ENCODE measurements around the gene BCL10.

BCL10 gene

DNA sequence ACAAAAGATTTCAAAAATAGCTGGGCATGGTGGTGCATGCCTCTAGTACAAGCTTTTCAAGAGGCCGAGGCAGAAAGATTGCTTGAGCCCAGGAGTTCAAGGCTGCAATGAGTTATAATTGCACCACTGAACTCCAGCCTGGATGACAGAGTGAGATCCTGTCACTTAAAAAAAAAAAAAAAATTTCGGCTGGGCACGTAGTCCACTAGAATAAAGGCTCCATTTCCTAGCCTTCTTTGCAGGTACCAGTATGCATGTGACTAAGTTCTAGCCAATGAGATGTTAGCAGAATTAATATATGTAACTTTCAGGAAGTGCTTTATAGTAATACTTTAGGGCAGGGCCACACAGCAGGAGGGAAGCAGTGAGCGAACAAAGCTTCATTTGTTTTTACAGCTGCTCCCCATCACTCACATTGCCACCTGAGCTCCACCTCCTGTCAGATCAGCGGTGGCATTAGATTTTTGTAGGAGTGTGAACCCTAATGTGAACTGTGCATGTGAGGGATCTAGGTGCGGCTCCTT, 46.8 kb downstream of the BCL10 start:
- Histone ChIP-seq H4K20me1 (ENCODE audit: insufficient read depth, low read length, poor library complexity, severe bottlenecking) (no peaks in the 10 kb centered on the region), H3F3A (ENCODE audit: low read depth) (no peaks in the 10 kb centered on the region), H2AFZ (ENCODE audit: low read length) (peak overlapping the region; percentile 64), H3K9me2 (replicated peaks; ENCODE audit: low read depth, low read length) (no peaks in the 10 kb centered on the region), H3K4me2 (ENCODE audit: low read depth, low read length, poor library complexity, severe bottlenecking) (no peak overlapping the region), H3K9me3 (ENCODE audit: insufficient read depth, low read depth, low read length) (no peaks in the 10 kb centered on the region), H3K4me3 (ENCODE audit: low read length, poor library complexity, severe bottlenecking) (no peak overlapping the region), H3K79me2 (ENCODE audit: insufficient read depth, low read length) (no peaks in the 10 kb centered on the region), H3K36me3 (ENCODE audit: insufficient read depth, low read length) (no peaks in the 10 kb centered on the region), H3K4me1 (ENCODE audit: insufficient read depth, low read length, poor library complexity, severe bottlenecking) (no peaks in the 10 kb centered on the region), H3K9ac (ENCODE audit: low read depth, low read length, poor library complexity, severe bottlenecking) (no peak overlapping the region), H3K27me3 (ENCODE audit: insufficient read depth, low read length, poor library complexity, severe bottlenecking) (no peaks in the 10 kb centered on the region)
- TF ChIP-seq, protein P1, sequence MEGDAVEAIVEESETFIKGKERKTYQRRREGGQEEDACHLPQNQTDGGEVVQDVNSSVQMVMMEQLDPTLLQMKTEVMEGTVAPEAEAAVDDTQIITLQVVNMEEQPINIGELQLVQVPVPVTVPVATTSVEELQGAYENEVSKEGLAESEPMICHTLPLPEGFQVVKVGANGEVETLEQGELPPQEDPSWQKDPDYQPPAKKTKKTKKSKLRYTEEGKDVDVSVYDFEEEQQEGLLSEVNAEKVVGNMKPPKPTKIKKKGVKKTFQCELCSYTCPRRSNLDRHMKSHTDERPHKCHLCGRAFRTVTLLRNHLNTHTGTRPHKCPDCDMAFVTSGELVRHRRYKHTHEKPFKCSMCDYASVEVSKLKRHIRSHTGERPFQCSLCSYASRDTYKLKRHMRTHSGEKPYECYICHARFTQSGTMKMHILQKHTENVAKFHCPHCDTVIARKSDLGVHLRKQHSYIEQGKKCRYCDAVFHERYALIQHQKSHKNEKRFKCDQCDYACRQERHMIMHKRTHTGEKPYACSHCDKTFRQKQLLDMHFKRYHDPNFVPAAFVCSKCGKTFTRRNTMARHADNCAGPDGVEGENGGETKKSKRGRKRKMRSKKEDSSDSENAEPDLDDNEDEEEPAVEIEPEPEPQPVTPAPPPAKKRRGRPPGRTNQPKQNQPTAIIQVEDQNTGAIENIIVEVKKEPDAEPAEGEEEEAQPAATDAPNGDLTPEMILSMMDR (conservative IDR thresholded peaks at IDR 0.05; ENCODE audit: low read length) = no peak
- TF ChIP-seq EZH2phosphoT487 (IDR thresholded peaks at IDR 0.05; ENCODE audit: borderline replicate concordance) = no peak

DNA sequence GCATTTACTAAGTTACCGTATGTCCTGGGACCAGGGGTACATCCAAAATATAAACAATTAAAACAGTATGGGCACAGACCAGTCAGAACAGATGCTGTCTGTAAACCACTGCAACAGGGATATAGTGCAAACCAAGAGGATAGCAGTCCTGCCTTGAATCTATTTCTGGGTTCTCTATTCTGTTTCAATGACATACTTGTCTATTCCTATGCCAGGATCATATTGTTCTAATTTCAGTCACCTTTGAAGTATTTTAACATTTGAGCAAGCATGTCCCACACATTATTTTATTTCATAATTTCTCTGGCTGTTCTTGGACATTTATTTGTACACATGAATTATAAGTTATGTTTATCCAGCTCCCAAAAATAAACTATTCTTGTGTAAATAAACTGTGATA, 47.5 kb downstream of the BCL10 start:
- TF ChIP-seq, protein P1 (conservative IDR thresholded peaks at IDR 0.05; ENCODE audit: low read length) = no peak
- TF ChIP-seq EZH2phosphoT487 (IDR thresholded peaks at IDR 0.05; ENCODE audit: borderline replicate concordance) = no peak
- no peak overlapping the region for H3K9ac ChIP-seq (ENCODE audit: low read depth, low read length, poor library complexity, severe bottlenecking)
- no peaks in the 10 kb centered on the region for H3K79me2 ChIP-seq (ENCODE audit: insufficient read depth, low read length)
- no peaks in the 10 kb centered on the region for H3K36me3 ChIP-seq (ENCODE audit: insufficient read depth, low read length)
- no peaks in the 10 kb centered on the region for H3K9me2 ChIP-seq (replicated peaks; ENCODE audit: low read depth, low read length)
- no peaks in the 10 kb centered on the region for H3K27me3 ChIP-seq (ENCODE audit: insufficient read depth, low read length, poor library complexity, severe bottlenecking)
- H3F3A ChIP-seq (ENCODE audit: low read depth) = no peaks in the 10 kb centered on the region
- H4K20me1 ChIP-seq (ENCODE audit: insufficient read depth, low read length, poor library complexity, severe bottlenecking) = no peaks in the 10 kb centered on the region
- H2AFZ ChIP-seq (ENCODE audit: low read length) = no peak overlapping the region
- no peak overlapping the region for H3K4me3 ChIP-seq (ENCODE audit: low read length, poor library complexity, severe bottlenecking)
- no peaks in the 10 kb centered on the region for H3K9me3 ChIP-seq (ENCODE audit: insufficient read depth, low read depth, low read length)
- no peaks in the 10 kb centered on the region for H3K4me1 ChIP-seq (ENCODE audit: insufficient read depth, low read length, poor library complexity, severe bottlenecking)
- H3K4me2 ChIP-seq (ENCODE audit: low read depth, low read length, poor library complexity, severe bottlenecking) = no peak overlapping the region

DNA sequence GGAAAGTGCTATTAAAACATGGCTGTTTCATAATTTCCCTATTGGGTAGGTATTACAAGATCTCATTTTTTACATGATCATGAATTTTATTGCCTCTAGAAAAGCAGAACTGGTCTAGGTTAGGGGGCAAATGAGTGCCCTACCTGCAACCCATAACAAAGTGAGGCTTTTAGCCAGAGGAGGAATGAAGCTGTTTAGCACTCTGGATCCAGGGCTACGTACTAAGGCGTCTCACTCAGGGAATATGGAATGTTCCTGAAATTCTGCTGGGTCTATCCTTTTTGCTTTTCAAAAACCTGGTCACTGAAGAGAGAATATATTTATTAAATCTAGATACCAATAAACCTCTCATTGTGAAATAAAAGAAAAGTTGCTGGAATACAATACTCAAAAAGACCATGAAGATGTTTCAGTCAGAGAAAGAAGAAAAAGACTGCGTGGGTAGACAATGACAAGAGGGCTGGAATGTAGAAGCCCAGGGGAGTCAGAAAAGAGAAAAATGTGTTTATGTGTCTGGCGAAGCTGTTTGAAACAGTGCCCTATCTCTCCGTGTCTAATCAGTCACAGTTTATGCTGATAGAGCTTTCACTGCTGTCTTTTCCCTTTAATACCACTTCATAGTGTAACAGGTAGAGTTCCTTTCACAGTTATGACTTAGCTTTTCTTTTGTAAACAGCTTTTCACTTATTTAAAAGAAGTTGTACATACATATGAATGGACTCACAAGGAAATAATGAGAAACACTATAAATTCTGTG, 50.6 kb downstream of the BCL10 start:
- no peaks in the 10 kb centered on the region for H3K9me2 ChIP-seq (replicated peaks; ENCODE audit: low read depth, low read length)
- no peaks in the 10 kb centered on the region for H4K20me1 ChIP-seq (ENCODE audit: insufficient read depth, low read length, poor library complexity, severe bottlenecking)
- no peaks in the 10 kb centered on the region for H3K9me3 ChIP-seq (ENCODE audit: insufficient read depth, low read depth, low read length)
- H3K36me3 ChIP-seq (ENCODE audit: insufficient read depth, low read length) = no peaks in the 10 kb centered on the region
- no peaks in the 10 kb centered on the region for H3K27me3 ChIP-seq (ENCODE audit: insufficient read depth, low read length, poor library complexity, severe bottlenecking)
- H3K79me2 ChIP-seq (ENCODE audit: insufficient read depth, low read length) = no peaks in the 10 kb centered on the region
- no peak overlapping the region for H3K4me2 ChIP-seq (ENCODE audit: low read depth, low read length, poor library complexity, severe bottlenecking)
- TF ChIP-seq, protein P1 (conservative IDR thresholded peaks at IDR 0.05; ENCODE audit: low read length) = no peak
- no peak for TF ChIP-seq EZH2phosphoT487 (IDR thresholded peaks at IDR 0.05; ENCODE audit: borderline replicate concordance)
- no peak overlapping the region for H3K9ac ChIP-seq (ENCODE audit: low read depth, low read length, poor library complexity, severe bottlenecking)
- 0 out of 2 replicates have a peak overlapping the region, but pooled peaks have one; percentile 45 for H2AFZ ChIP-seq (ENCODE audit: low read length)
- H3K4me3 ChIP-seq (ENCODE audit: low read length, poor library complexity, severe bottlenecking) = no peak overlapping the region
- no peaks in the 10 kb centered on the region for H3F3A ChIP-seq (ENCODE audit: low read depth)
- H3K4me1 ChIP-seq (ENCODE audit: insufficient read depth, low read length, poor library complexity, severe bottlenecking) = no peaks in the 10 kb centered on the region

Data from Loucy (cell line).